K562 treated with DMSO at 1 percent for 4 hours (cell line): ENCODE data around the gene ATG4D. TPM values are rescaled to one million over a fixed set of nuclear protein-coding genes. Genes with fewer than 3 reads are reported as not detected.

ENCODE experiments used
- total RNA-seq: library from RNA; unstranded; fragments of 300-600 nt; gene quantifications from 2 replicates; pipeline ENCODE4 v1.2.3, GENCODE V29; 2022; ENCODE audit not compliant: insufficient read depth

Gene ATG4D
- 64.0 and 67.0 TPM in 2 replicates for total RNA-seq

DNA sequence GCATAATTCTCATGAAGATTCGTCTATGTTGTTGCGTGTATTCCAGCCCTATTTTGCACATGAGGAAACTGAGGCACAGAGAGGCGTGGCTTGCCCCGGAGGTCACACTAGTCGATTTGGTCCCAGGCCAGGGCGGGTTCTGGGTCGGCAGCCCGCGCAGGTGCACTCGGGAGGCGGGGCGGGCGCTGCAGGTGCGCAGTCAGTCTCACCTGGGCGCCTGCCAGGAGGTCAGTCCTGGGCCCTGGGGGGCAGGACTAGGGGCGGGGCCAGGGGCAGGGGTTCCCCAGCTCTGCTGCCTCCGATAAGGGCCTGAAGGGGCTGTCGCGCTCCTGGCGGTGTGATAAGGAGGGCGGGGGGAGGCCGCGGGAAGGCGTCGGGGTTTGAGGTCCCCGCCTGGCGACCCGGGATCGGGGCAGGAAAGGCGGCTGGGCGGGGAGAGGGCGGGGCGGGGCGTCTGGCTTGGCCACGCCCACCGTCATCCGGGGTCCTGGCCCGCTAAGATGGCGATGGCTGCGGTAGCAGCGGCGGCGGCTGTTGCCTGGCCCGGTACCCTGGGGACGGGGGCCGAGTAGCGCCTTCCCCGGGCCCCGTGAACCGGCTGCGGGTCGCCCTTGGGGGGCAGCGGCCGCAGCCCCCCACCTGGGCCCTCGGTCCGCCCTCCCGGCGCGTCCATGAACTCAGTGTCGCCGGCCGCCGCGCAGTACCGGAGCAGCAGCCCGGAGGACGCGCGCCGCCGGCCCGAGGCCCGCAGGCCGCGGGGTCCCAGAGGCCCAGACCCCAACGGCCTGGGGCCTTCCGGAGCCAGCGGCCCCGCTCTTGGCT is at the start of gene ATG4D:
TSS of gene ATG4D (plus strand) at position 485 of the 822 bp plus-strand sequence. CDS start at position 672, 187 bp downstream.

DNA sequence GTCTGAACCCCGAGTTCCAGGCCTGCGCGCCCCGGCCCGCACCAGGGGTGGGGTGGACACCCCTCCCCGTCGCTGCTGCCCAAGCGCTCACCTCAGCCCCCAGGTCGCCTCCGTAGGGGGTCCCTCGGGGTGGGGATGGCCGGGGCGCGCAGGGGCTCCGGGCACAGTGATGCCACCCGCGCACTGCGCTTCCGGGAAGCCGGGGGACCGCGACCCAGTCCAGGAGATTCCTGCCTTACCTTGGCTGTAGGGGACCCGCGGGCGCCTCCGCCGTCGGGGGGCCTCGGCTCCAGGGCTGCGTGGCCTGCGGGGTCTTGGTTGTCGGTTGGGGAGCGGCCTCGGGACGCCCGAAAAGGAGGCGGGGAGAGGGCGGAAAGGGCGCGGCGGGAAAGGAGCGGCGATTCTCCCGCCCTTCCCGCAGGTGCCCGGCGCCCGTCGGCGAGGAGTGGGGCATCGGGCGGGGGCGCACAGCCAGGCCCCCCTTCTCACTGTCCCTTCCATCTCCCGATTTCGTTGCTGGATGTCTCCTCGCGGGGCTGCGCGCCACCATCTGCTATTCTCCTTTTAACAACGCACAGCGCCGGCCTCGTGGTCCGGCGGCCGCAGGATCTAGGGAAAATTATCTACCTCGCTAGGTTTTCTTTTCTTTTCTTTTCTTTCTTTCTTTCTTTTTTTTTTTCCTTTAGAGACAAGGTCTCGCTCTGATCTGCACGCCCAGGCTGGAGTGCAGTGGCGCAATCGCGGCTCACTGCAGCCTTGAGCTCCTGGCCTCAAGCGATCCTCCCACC is 40.5 kb upstream of the ATG4D start, which contains the start of gene KEAP1:
TSS of gene KEAP1 (minus strand) at position 355 of the 788 bp plus-strand sequence. CDS start 3,323 bp downstream, outside the sequence.

DNA sequence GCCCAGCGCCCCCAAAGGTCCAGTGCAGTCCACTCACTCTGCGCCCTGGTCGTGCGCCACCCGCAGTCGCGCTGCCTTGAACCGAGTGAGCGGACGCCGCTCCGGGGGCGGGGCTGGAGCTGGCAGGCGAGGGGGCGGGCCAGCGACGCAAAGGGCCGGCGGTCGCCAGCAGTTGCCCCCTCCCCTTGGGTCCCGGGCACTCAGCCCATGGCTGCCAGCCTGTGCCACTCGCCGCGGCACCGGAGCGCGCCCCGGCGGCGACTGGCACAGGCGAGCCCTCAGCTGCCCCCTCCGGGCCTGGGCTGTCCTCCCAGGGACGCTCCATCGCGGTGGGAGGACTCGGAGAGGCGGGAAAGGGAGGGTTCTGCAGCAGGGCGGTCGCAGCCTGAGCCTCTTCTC is 26.3 kb upstream of the ATG4D start, which contains the start of gene S1PR5:
TSS of gene S1PR5 (minus strand) at position 87 of the 399 bp plus-strand sequence. CDS start 2,436 bp downstream, outside the sequence.

GRCh38 chr19:10565567-10566407 is 22.1 kb downstream of the ATG4D start, which contains the start of gene KRI1:
Gene KRI1 (minus strand): TSS chr19:10566010. CDS start chr19:10565999, 11 bp downstream.

DNA sequence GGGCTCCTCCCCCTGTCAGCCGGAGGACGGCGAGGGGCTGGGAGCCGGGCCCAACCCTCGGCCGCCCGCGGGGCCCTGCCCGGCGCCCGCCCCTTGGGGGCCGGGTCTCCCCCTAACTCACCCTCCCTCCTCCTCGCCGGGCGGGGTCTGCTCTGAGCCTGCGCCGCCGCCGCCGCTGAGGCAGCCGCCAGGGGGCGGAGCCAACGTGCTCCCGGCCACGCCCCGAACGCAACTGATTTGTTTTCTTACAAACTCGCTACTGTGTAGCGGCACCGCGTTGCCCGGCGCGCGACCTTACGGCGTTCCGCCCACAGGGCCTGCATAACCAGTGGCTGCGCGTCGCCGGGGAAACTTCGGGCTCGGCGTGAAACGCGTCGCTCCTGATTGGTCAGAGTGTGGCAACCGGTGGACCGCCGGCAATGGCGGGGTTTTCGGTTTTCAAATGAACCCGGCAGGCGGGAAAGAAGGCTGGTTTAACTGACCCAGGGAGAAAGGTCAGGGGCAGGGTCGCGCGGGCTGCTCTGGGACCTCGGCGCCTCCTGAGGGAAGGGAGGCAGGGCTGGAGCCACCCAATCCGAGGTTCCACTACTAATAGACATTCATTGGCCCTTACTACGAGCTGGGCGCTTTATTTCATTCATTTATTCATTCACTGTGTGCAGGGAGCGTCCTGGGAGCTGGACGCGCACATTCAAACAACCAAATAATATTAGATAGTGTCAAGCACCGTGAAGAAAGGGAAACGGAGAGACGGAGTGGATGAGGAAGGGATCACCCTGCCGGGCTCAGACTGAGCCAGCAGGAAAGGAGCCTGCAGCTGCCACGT is 25.3 kb downstream of the ATG4D start, which contains the start of gene CDKN2D:
TSS of gene CDKN2D (minus strand) at position 154 of the 826 bp plus-strand sequence. CDS start 326 bp downstream, outside the sequence.

DNA sequence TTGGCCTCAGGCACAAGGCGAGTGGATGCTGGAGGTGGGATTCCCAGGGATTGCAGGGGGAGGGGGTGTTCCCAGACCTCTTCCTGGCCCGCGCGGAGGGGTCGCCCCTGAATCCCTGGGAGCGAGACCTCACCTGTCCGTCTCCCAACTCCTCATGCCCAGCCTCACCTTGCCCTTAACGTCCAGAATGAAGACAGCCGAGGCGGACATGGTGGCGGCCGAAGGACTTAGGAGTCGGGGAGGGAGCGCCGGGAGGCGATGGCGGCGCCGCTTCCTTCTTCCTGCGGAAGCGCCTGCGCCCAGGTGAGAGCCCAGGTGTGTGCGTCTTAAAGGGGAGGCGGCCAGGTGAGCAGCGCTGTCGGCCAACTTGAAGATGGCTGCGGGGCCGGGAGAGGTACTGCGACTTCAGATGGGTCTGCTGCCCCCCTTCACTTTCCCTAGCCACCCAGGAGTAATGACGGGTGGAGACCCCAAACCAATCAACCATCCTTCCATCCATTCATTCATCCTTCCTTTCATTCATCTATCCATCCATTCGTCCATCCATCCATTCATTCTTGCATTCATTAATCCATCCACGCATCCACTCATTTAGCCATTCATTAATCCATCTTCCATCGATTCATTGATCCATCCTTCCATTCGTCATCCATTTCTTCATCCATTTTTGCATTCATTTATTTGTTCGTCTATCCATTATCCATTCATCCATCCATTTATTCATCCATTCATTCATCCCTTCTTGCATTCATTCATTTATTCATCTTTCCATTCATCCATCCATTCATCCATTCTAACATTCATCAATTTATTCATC is 43.5 kb downstream of the ATG4D start, which contains the start of gene AP1M2:
TSS of gene AP1M2 (minus strand) at position 291 of the 817 bp plus-strand sequence. CDS start at position 210, 81 bp downstream.

Other genes starting within 250 kb of the ATG4D start
- 6.8 and 13.6 TPM in 2 replicates for gene ZGLP1, start 234.1 kb upstream of the ATG4D start, total RNA-seq
- 27.8 and 42.6 TPM in 2 replicates for gene FDX2, start 227.9 kb upstream of the ATG4D start, total RNA-seq
- gene RAVER1, start 210.4 kb upstream of the ATG4D start, total RNA-seq, result 60.1 and 84.3 TPM in 2 replicates
- 8.1 and 15.6 TPM in 2 replicates for gene ICAM3, start 204.3 kb upstream of the ATG4D start, total RNA-seq
- 128 and 144 TPM in 2 replicates for gene TYK2, start 163.3 kb upstream of the ATG4D start, total RNA-seq
- 266 and 284 TPM in 2 replicates for gene CDC37, start 140.4 kb upstream of the ATG4D start, total RNA-seq
- 8.9 and 20.3 TPM in 2 replicates for gene PDE4A, start 123.4 kb upstream of the ATG4D start, total RNA-seq
- gene KEAP1, start 40.5 kb upstream of the ATG4D start, total RNA-seq, result 50.6 and 59.5 TPM in 2 replicates
- not detected in 2 replicates for gene S1PR5, start 26.5 kb upstream of the ATG4D start, total RNA-seq
- gene KRI1, start 22.1 kb downstream of the ATG4D start, total RNA-seq, result 31.8 and 31.9 TPM in 2 replicates
- gene CDKN2D, start 25.1 kb downstream of the ATG4D start, total RNA-seq, result 38.7 and 39.7 TPM in 2 replicates
- gene AP1M2, start 43.4 kb downstream of the ATG4D start, total RNA-seq, result not detected in 2 replicates
- 34.4 and 49.9 TPM in 2 replicates for gene SLC44A2, start 81.6 kb downstream of the ATG4D start, total RNA-seq
- 192 and 224 TPM in 2 replicates for gene ILF3, start 110.4 kb downstream of the ATG4D start, total RNA-seq
- gene QTRT1, start 157.5 kb downstream of the ATG4D start, total RNA-seq, result 15.1 and 15.8 TPM in 2 replicates
- 230 and 243 TPM in 2 replicates for gene DNM2, start 174.2 kb downstream of the ATG4D start, total RNA-seq